Measurements from ENCODE around the gene ACSF3.
"Not testable (repeated sequence)": the region's sequence is repeated elsewhere in the genome, so short reads cannot be mapped to it uniquely, and the experiment has no call there.

ACSF3 gene

DNA sequence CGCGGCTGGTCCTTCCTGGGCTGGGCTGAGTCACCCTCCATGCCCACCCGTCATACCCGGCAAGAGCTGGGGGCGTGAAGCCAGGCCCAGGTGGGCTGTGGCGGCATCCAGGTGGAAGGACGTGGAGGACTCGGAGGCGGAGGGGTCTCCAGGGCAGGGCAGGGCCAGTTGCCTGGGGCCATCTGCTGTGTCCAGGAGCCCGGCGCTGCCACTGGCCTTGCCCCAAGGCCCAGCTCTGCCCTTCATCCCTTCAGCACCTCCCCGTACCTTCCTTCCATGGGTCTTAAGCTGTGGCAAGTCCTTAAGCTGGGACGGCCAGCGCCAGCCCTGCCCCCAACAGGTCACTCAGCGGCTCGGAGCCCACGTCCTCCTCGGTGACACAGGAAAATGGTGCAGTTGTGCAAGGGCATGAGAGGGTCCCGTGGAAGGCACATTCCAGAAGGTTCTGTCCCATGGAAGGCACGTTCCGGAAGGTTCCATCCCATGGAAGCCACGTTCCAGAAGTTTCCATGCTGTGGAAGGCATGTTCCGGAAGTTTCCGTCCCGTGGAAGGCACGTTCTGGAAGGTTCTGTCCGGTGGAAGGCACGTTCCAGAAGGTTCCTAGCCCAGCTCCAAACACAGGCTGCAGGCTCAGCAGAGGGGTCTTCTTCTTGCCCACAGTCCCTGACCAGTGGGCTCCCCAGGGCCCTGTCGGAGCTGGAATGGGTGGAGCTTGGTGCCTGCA, 67.5 kb downstream of the ACSF3 start:
- DNase-seq, result no peak
- in situ Hi-C loops (cut with HindIII; ENCODE audit: low pct_ligation_motif_present, low pct_unique_long_range_greater_than_20kb, low sequenced_read_pairs), result no loop called here

DNA sequence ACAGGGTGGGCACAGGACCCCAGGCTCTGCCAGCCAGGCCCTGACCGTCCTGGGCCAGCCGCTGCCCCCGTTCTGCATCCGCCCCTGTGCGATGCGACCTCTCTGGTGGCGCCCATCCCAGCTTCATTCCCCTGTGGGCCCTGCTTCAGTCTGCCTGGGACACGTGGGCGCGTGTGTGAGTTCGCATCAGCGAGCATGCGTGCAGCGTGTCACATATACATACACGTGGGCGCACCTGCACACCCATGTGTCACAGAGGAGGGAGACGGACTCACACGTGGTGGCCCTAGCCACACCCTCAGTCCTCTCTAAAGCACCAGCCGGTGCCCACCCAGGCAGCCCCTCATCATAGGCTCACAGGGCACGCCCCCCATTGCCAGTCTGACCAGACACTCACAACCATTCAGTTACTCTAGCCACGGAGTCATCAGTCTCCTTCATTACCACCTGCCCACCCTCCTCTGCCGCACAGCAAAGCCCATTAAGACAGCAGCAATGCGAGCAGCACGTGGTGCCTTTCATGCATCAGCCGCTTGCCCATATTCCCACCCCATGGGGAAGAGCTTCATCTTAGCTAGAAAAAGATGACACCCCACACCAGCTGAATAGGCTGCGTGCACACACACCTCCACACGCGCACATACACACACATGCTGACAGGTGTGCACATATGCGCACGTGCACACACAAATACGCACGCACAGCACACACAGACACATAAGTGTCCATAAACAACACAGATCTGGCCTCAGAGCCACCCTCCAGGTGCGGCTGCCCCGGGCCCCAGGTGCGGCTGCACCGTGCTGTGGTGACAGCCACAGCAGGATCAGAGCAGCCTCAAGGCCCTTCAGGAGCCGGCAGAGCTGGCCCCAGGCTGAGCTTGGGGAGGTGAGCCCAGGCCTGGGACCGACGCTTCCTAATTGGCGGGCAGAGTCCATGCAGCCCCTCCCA, 68.4 kb downstream of the ACSF3 start:
- in situ Hi-C loops (cut with HindIII; ENCODE audit: low pct_ligation_motif_present, low pct_unique_long_range_greater_than_20kb, low sequenced_read_pairs), result no loop called here

DNA sequence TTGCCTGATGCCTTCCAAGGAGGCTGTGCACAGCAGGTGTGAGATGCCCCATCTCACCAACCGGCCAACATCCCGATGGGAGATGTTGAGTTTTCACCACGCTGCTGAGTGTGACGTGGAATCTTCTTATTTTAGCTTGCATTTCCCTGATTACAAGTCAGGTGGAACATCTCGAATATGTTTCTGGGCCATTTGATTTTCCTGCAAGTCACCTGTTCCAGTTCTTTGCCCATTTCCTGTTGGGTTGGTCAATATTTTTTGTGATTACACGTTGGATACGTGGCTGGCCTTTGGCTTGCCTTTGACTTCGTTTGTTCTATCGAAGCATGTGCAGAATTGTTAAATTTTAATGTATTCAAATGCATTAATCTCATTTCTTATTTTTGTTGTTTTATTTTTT, 69.6 kb downstream of the ACSF3 start:
- DNase-seq, result no peak
- in situ Hi-C loops (cut with HindIII; ENCODE audit: low pct_ligation_motif_present, low pct_unique_long_range_greater_than_20kb, low sequenced_read_pairs), result no loop called here

More for the DNA sequence above, 68.4 kb downstream of the ACSF3 start:
- no peak for DNase-seq

DNA sequence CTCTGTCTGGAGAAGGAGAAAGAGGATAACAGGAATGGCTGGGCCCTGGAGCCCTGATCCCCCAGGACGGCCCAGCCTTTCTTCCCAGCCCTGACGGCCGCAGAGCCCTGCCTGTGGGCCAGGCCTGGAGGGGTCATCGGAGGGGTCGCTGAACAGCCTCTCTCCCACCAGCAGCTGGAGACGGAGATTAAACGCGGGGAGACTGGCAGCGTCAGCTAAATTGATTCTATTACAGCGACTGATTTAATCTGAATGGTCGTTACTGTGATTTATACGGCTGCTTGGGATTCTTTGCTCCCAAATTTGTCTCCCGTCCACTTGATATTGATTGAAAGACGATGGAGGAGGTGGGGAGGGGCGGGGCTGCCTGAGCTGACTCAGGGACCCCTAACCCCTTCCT, 70.8 kb downstream of the ACSF3 start:
- in situ Hi-C loops (cut with HindIII; ENCODE audit: low pct_ligation_motif_present, low pct_unique_long_range_greater_than_20kb, low sequenced_read_pairs), result no loop called here
- no peak for DNase-seq

DNA sequence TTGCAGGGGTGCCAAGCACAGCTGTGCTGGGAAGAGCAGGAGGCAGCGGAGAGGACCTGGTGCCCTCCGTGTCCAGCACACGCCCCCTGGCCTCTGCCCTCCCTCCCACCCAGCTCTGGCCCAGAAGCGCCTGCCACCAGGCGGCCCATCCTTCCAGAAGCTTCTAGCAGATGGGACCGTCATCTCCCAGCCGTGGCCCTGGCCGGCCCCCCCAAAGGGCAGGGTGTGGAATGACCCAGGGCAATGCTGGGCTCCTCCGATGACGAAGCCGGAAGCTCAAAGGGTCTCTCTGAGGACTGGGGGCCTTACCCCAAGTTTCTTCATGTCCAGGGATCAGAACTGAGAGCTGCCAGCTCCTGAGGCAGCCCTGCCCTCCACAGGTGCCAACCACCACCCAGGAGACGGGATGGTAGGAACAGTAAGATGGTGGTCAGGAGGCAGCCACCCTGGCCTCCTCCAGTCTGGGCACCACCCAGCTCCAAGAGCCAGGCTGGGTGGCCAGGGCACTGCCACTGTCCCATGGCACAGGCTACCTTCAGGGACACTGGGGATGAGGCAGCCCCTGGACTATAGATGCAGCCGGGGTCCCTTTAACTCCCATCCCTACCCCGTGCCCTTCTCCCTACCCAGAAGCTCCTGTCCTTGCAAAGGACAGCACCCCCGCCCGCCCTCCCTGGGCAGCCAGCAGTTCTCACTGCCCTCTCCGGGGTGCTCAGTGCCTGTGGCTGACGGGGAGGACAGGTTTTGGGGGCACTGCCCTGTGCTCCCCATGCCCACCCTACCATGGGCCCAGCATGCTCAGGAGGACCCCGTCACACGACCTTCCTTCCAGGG, 71.4 kb downstream of the ACSF3 start:
- DNase-seq, result no peak
- in situ Hi-C loops (cut with HindIII; ENCODE audit: low pct_ligation_motif_present, low pct_unique_long_range_greater_than_20kb, low sequenced_read_pairs), result no loop called here

DNA sequence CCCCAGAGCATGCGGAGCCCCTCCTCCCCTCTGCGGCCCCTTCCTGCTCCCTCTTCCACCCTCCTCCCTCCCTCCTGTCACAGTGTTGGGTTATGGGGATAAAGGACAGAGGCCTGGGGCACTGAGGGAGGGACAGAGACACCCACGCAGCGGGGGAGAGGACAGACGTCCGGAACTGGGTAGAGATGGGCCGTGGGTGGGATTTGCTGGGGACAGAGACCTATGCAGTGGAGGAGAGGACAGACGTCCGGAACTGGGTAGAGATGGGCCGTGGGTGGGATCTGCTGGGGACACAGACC, 72.0 kb downstream of the ACSF3 start:
- in situ Hi-C loops (cut with HindIII; ENCODE audit: low pct_ligation_motif_present, low pct_unique_long_range_greater_than_20kb, low sequenced_read_pairs), result not testable (repeated sequence)

DNA sequence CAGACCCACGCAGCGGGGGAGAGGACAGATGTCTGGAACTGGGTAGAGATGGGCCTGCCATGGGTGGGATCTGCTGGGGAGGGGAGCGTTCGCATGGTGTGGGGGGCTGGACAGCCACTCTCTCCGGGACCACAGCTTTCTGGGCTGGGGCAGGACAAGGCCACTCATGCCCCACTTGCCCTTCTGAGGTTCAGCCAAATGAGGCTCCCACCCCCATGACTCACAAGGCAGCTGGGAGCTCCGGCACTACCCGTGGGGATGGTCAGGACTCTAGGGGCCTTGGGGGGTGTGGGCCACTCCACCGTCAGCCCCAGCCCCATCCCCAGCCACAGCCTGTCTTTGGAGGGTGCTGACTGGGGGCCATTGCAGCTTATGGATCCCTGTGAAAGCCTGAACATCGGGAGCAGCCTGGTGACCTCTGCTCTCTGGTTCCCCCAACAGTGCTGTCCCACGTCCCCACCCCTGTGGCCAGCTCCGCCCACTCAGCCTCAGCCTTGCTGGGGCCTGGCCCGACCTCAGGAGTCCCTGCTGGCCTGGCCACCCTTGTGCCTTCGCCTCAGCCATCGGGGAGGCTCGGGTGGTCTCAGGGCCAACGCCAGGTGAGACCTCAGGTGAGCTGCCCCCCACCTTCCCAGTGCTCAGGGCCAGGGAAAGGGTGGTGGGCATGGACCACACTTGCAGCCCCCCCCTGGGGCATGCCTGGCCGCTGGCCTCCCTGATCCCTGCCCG, 73.2 kb downstream of the ACSF3 start:
- in situ Hi-C loops (cut with HindIII; ENCODE audit: low pct_ligation_motif_present, low pct_unique_long_range_greater_than_20kb, low sequenced_read_pairs), result no loop called here
- DNase-seq, result no peak

More for the DNA sequence above, 72.0 kb downstream of the ACSF3 start:
- DNase-seq, result not testable (repeated sequence)

DNA sequence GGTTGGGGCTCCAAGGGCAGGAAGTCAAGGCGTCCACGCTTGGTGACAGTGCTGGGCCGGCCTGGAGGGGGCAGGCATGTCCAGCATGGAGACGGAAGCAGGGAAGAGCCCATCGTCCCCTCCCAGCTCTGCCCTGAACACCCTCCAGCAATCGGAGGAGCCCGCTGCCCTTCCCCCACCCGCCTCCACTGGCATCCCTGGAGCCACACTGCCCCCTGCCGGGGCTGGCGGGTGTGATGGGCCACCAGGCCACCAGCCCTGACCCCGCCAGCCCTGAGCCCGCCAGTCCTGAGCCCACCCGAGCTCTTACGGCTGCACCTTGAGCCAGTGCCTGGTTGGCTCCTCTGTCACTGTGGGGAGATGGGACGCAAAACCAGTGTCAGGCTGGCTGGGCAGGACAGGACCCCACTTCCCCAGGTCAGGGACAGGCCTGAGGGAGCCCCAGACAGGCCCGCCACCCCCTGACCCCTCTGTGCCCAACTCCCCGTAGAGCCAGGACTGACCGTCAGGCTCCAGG, 73.8 kb downstream of the ACSF3 start:
- DNase-seq, result peak; percentile 87
- in situ Hi-C loops (cut with HindIII; ENCODE audit: low pct_ligation_motif_present, low pct_unique_long_range_greater_than_20kb, low sequenced_read_pairs), result no loop called here

DNA sequence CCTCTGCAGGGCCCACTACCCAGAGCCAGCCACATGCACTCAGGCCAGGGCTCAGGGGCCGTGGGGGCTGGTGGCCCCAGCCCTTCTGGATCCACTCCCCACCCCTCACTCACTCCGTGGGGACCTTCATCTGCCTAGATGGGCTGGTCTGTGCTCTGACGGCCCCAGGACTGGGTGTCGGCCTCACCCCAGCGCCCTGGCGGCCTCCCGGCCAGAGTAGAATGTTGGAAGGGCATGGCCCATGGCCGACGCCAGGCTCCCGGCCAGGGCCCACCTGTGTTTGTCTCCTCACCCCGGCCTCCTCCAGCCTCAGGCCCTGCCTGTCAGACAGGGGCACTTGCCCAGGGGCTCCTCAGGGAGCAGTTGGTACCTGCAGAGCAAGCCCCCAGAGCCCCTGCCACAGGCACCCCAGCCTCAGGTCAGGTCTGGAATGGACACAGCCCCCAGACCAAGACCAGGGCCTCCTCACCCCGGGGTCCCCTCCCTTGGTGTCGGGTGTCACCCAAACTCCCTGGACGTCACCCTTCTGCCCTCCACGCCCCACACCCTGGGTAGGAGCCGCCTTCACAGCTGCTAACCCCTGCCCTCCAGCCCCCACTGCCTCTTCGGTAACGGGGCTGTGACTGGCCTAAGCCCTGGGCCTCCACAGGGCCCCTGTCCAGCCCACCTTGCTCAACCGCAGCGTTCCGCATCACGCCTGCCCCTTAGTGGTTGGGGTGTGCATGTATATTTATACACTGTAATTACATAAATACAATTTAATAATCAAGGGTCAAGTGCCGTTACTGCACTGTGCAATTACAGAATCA, 74.9 kb downstream of the ACSF3 start:
- in situ Hi-C loops (cut with HindIII; ENCODE audit: low pct_ligation_motif_present, low pct_unique_long_range_greater_than_20kb, low sequenced_read_pairs), result no loop called here
- no peak for DNase-seq

DNA sequence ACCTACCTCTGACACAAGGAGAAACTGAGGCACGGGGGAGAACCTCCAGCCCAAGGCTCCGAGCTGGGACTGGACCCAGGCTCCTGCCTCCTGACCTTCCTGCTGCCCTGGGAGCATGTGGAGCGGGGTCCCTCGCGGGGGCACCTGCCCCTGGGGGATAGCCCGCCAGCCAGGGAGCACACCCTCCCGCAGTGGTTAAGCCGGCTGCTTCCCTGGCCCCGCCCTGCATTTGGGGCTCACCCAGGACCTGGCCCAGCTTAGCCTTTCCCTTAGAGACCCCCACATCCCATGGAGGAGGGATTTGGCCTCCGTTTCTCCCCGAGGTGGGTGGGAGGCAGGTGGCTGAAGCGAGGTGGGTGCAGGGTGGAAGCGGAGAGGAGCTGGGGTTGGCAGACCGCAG, 76.1 kb downstream of the ACSF3 start:
- no peak for DNase-seq
- in situ Hi-C loops (cut with HindIII; ENCODE audit: low pct_ligation_motif_present, low pct_unique_long_range_greater_than_20kb, low sequenced_read_pairs), result no loop called here

DNA sequence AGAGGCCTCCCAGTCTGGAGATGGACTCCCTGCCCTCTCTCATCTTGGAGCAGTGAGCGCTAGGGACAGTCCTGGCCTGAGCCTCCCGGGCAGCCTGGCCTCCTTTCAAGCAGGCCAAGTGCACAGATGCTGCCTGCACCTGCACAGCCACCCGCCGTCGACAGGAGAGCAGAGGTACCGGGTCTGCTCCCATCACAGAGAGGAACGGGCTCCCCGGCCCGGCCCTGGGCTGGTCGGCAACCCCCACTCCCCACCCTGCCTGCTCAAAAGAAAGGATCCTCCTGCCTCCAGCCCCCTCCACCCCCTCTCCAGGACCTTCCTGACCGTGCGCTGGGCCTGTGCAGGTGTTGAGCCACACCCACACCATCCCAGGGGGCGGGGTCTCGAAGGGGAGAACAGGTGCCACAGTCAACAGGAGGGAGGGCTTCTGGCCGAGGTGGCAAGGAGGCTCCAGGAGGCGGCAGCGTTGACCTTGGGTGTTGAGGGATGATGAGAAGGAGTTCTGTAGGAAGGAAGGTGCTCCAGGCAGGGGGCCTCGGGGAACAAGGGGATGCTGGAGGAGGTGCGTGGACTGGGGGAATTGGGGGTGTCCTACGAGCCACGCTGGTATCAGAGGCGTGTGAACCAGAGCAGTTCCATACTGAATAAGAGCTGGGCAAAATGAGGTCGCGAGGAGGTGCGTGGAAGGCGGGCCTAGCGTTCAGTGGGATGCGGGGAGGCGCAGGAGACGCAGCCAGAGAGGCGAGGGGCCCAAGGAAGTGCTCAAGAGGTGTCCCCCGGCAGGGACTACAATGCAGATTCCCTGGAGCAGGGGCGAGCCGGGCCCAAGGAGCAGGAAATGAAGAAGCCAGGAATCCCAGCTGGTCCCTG, 76.9 kb downstream of the ACSF3 start:
- in situ Hi-C loops (cut with HindIII; ENCODE audit: low pct_ligation_motif_present, low pct_unique_long_range_greater_than_20kb, low sequenced_read_pairs), result no loop called here
- peak; percentile 35 for DNase-seq

DNA sequence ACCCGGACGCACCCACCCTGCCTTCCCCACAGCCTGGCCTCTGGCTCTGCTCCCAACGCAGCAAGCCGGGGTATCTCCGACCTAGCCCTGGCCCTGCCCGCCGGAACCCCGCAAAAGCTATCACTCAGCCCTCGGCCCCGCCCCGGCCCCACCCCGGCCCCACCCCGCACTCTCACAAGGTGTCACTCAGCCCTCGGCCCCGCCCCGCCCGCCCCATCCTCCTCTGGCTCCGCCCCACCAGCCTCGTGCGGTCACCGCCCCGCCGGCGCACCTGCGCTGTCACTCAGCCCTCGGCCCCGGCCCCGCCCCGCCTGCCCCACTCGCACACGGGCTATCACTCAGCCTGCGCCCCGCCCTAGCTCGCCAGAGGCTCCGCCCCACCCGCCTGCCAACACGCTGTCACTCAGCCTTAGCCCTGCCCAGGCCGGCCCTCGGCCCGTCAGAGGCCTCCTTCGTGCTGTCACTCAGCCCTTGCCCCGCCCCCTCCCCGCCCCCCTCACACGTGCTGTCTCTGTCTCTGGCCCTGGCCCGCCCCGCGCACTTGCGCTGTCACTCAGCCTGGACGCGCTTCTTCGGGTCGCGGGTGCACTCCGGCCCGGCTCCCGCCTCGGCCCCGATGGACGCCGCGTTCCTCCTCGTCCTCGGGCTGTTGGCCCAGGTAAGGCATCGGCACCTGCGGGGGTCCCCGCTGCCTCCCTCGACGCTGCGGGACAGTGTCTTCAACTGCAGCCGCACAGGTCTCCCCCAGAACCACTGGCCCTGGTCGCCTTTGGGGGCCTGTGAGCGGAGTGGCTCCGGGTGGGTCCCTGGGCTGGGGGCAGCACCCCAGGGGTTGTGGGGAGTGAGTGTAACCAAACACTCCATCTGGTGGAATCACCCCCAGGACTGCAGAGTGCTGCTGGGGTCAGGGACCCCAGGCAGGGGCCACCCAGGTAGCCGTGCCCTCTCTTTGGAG, 77.8 kb downstream of the ACSF3 start, which contains the start of gene CDH15:
CDH15 (plus strand) TSS at position 533 of the 955 bp plus-strand sequence; CDS start at position 617, 84 bp downstream.
- in situ Hi-C loops (cut with HindIII; ENCODE audit: low pct_ligation_motif_present, low pct_unique_long_range_greater_than_20kb, low sequenced_read_pairs), result no loop called here
- peak; percentile 96 for DNase-seq

DNA sequence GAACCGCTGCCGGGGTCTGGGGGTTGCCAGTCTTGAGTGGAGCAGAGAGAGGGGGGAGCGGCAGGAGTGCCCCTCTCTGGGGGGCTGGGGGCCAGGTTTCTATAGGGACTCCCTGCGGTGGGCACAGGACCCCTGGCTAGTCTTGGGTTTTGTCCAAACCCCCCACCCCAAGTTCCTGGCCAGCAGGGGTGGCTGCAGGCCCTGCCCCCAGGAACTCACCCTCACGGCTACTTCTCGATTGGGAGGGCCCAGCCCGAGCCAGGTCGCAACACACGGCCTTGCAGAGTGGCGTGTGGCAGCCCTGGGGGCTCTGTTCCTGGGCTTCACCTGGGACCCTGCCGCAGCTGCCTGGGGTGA, 78.5 kb downstream of the ACSF3 start:
- in situ Hi-C loops (cut with HindIII; ENCODE audit: low pct_ligation_motif_present, low pct_unique_long_range_greater_than_20kb, low sequenced_read_pairs), result no loop called here
- DNase-seq, result no peak

DNA sequence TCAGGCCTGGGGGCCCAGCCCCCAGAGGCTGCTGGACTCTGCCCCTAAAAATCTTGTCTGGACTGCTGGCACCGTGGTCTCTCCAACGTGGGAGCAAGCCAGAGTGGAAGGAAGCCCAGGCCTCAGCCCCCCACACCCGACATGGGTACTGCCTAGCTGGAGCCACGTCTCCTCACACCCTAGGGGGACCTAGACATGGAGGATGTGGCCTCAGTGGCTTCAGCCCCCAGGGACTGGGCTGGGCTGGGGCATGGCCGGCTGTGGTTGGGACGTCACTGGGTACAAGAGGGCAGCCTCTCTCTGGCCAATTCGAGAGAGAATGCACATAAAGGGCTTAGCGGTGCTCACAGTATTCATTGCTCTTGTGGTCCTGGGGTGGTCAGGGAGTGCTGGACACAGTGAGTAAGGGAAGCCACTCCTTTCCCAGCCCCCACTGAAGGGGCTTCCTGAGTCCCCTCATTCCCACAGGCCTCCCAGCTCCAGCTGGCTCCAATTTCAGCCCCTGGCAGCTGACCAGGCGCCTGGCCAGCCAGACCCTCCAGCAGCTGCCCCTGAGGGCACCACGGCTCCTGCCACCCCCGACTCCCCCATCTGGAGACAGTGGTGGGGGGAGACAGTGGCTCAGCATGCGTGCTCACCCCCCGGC, 79.0 kb downstream of the ACSF3 start:
- no peak for DNase-seq
- in situ Hi-C loops (cut with HindIII; ENCODE audit: low pct_ligation_motif_present, low pct_unique_long_range_greater_than_20kb, low sequenced_read_pairs), result no loop called here
